K562 (cell line): Measurements from ENCODE around the gene UBA1. TPM values are rescaled to one million over a fixed set of nuclear protein-coding genes. Genes with fewer than 3 reads are reported as not detected.

Experiments used
- CC2D1A ChIP-seq: fragments of 450-650 bp; IDR thresholded peaks from 2 replicates; pipeline ENCODE4 v1.6.1; 2017; ENCODE audit warnings: mild to moderate bottlenecking
- CEBPG ChIP-seq, 3 experiments: fragments of 200-800 bp in 1 of 3; sonication (Bioruptor generic) in 1 of 3; sonication (generic) in 1 of 3; formaldehyde crosslinking in 1 of 3; IDR thresholded peaks in 2 of 3; conservative IDR thresholded peaks in 1 of 3; 2 replicates each; pipeline versions ENCODE4 v1.6.1 to v1.8.0; 2016 to 2022; ENCODE audit warnings: missing compliant biosample characterization in 2 of 3, missing genetic modification characterization in 2 of 3, mild to moderate bottlenecking in 1 of 3, missing genetic modification reagents in 1 of 3
- CSDE1 ChIP-seq, 2 experiments: fragments of 450-650 bp; IDR thresholded peaks; 2 replicates each; pipeline ENCODE4 v1.6.1; 2016; ENCODE audit warnings: mild to moderate bottlenecking in 1 of 2
- CTCFL ChIP-seq: IDR thresholded peaks from 2 replicates; pipeline ENCODE4 v1.6.1; 2011; ENCODE audit warnings: borderline replicate concordance, low read depth, mild to moderate bottlenecking, moderate library complexity, low read length; ENCODE audit not compliant: insufficient read depth, poor library complexity, severe bottlenecking
- GTF2E2 ChIP-seq: fragments of 200-800 bp; sonication (Bioruptor generic); IDR thresholded peaks from 2 replicates; pipeline ENCODE4 v1.6.1; 2016; ENCODE audit warnings: missing genetic modification characterization, missing compliant biosample characterization
- HES1 ChIP-seq: fragments of 450-650 bp; IDR thresholded peaks from 2 replicates; pipeline ENCODE4 v1.6.1; 2016; ENCODE audit warnings: low read depth, mild to moderate bottlenecking, moderate library complexity
- MAFK ChIP-seq: IDR thresholded peaks from 2 replicates; pipeline ENCODE4 v1.6.1; 2011; ENCODE audit warnings: low read length, improper control_type of control experiment
- MAZ ChIP-seq, 2 experiments: fragments of 450-650 bp in 1 of 2; sonication (generic) in 1 of 2; formaldehyde crosslinking; IDR thresholded peaks in 1 of 2; conservative IDR thresholded peaks in 1 of 2; 2 replicates each; pipeline versions ENCODE4 v1.4.0 to v1.5.0; 2020; ENCODE audit warnings: mild to moderate bottlenecking in 1 of 2, missing genetic modification reagents in 1 of 2
- MECOM ChIP-seq: fragments of 250-450 bp; sonication (Bioruptor Pico); IDR thresholded peaks from 2 replicates; pipeline ENCODE4 v1.8.0; 2022; ENCODE audit warnings: inconsistent platforms
- MEIS2 ChIP-seq: fragments of 450-650 bp; IDR thresholded peaks from 2 replicates; pipeline ENCODE4 v1.6.1; 2014; ENCODE audit warnings: mild to moderate bottlenecking; ENCODE audit not compliant: partially characterized antibody
- MYBL2 ChIP-seq, 2 experiments: fragments of 450-650 bp in 1 of 2; sonication (generic) in 1 of 2; formaldehyde crosslinking in 1 of 2; IDR thresholded peaks; 2 replicates each; pipeline versions ENCODE4 v1.6.1 to v1.8.1; 2017 to 2022; ENCODE audit warnings: borderline replicate concordance in 1 of 2, inconsistent platforms in 1 of 2, low read depth in 1 of 2, mild to moderate bottlenecking in 1 of 2, missing genetic modification reagents in 1 of 2, moderate library complexity in 1 of 2
- NONO ChIP-seq, 2 experiments: fragments of 200-400 bp in 1 of 2; fragments of 450-650 bp in 1 of 2; formaldehyde crosslinking in 1 of 2; IDR thresholded peaks; 2 replicates each; pipeline ENCODE4 v1.6.1; 2017; ENCODE audit warnings: low read depth in 2 of 2, mild to moderate bottlenecking in 2 of 2, moderate library complexity in 2 of 2, low read length in 1 of 2
- NR4A1 ChIP-seq, 2 experiments: fragments of 250-450 bp in 1 of 2; fragments of 450-650 bp in 1 of 2; sonication (Bioruptor Pico) in 1 of 2; IDR thresholded peaks; 2 replicates each; pipeline versions ENCODE4 v1.4.0 to v1.6.1; 2016 to 2020; ENCODE audit warnings: mild to moderate bottlenecking in 2 of 2, missing compliant biosample characterization in 1 of 2, missing genetic modification characterization in 1 of 2, moderate library complexity in 1 of 2
- PHF21A ChIP-seq: fragments of 450-650 bp; IDR thresholded peaks from 2 replicates; pipeline ENCODE4 v1.6.1; 2017; ENCODE audit warnings: low read depth, borderline replicate concordance
- POLR2B ChIP-seq: fragments of 450-650 bp; IDR thresholded peaks from 2 replicates; pipeline ENCODE4 v1.6.1; 2018; ENCODE audit warnings: low read depth; ENCODE audit not compliant: partially characterized antibody
- TAF7 ChIP-seq: fragments of 450-650 bp; IDR thresholded peaks from 2 replicates; pipeline ENCODE4 v1.6.1; 2016; ENCODE audit warnings: missing genetic modification characterization, missing compliant biosample characterization
- TRIM28 ChIP-seq: fragments of 450-650 bp; IDR thresholded peaks from 2 replicates; pipeline ENCODE4 v1.6.1; 2017
- ZBTB34 ChIP-seq: fragments of 250-450 bp; sonication (Bioruptor Pico); IDR thresholded peaks from 2 replicates; pipeline ENCODE4 v1.8.0; 2021; ENCODE audit warnings: mild to moderate bottlenecking, moderate library complexity
- ZNF511 ChIP-seq: sonication (generic); formaldehyde crosslinking; IDR thresholded peaks from 2 replicates; pipeline ENCODE4 v1.8.0; 2022; ENCODE audit warnings: mild to moderate bottlenecking, missing genetic modification reagents
- polyA plus RNA-seq, 8 experiments: library from polyadenylated mRNA; depleted of rRNA in 4 of 8; stranded (reverse) in 5 of 8; unstranded in 3 of 8; fragments of >200 nt; fragmentation: Nextera tagmentation in 2 of 8; fragmentation: Illumina TruSeq in 1 of 8; extraction: Ambion mirVana in 2 of 8; extraction: Trizol in 1 of 8; gene quantifications; 2 replicates each; pipeline versions ENCODE4 v1.2.1 to v1.2.3, GENCODE V29; 2011 to 2014; ENCODE audit warnings: inconsistent platforms in 1 of 8, missing spikeins in 1 of 8
- total RNA-seq, 7 experiments: library from RNA; depleted of rRNA in 6 of 7; stranded (reverse); fragments of >200 nt in 6 of 7; fragmentation: Illumina TruSeq in 2 of 7; extraction: Trizol in 2 of 7; gene quantifications; 2 replicates each; pipeline versions ENCODE4 v1.2.1 to v1.2.3, GENCODE V29; 2011 to 2021; ENCODE audit warnings: low replicate concordance in 1 of 7

The UBA1 gene
- total and polyA plus RNA-seq, 9 of the 15 experiments (the other 6 are each of a cell fraction or from before 2014, with no cell fraction given) = 32.0 to 174 (median 93.6) TPM

DNA sequence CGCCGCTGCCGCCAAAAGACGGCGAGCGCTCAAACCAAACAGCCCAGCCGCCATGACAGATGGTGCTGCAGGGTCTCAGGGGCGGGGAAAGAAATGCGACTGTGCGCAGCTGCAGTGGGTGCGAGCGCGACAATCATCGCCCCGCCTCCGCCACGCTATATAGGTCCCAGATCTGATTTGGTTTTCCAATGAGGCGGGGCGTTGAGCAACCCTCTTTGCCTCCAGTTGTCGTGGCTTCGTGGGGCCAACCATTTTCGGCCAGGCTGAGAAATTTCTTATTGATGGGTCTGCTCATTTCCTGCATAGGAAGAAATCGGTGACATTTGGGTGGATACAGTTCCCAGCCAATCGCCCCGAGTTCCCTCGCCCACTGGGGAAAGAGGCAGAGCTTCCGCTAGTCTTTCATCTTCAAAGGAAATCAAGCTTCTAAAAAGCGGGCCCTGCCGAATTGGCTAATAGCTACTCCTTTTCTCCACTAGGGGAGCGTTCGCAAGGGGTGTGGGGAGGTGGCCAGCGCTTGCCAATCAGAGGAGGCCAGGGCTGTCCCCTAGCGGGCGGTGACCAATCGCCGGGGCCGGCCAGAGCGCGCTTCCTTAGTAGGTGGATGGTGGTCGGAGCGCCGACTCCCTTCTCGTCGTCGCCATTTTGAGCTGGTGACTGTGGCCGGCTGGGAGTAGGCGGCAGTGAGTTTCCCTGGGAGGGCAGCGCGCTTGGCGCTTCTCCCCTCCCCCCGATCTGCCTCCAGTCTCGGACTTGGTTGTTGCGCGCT is 48.8 kb upstream of the UBA1 start, which contains the start of the genes NDUFB11 and RBM10 (continued):
- TF ChIP-seq CTCFL (peak; percentile 91), MECOM (no peak), MAZ (CRISPR knock-in tag; conservative IDR thresholded peaks at IDR 0.05 in 1 of 2, IDR thresholded peaks at IDR 0.05 in 1 of 2) (peak in 1 of 2 experiments; percentile 44; a peak in 2 of 4 replicates), MEIS2 (peak; percentile 62), NR4A1 (CRISPR knock-in tag; IDR thresholded peaks at IDR 0.05) (no peak), NR4A1 (tag; IDR thresholded peaks at IDR 0.05) (no peak), TAF7 (tag) (peak; percentile 58; the same call in 1 of the 2 replicates), HES1 (no peak), CEBPG (CRISPR knock-in tag; IDR thresholded peaks at IDR 0.05) (peak; percentile 85), CEBPG (tag; conservative IDR thresholded peaks at IDR 0.05 in 1 of 2, IDR thresholded peaks at IDR 0.05 in 1 of 2) (peak; percentile 83 to 93), MYBL2 (IDR thresholded peaks at IDR 0.05; ENCODE audit: low read depth) (no peak), MYBL2 (CRISPR knock-in tag; IDR thresholded peaks at IDR 0.05; ENCODE audit: borderline replicate concordance) (no peak), MAFK (no peak), PHF21A (0 out of 2 replicates have a peak, but pooled peaks have one; percentile 5), POLR2B (peak; percentile 79), NONO (IDR thresholded peaks at IDR 0.05; ENCODE audit: low read depth in 2 of 2, low read length in 1 of 2) (peak in 1 of 2 experiments; percentile 66; a peak in 2 of 4 replicates), ZBTB34 (no peak), GTF2E2 (tag) (peak; percentile 45; the same call in 1 of the 2 replicates), CC2D1A (peak; percentile 24; the same call in 1 of the 2 replicates), CSDE1 (IDR thresholded peaks at IDR 0.05) (no peak), ZNF511 (CRISPR knock-in tag) (0 out of 2 replicates have a peak, but pooled peaks have one; percentile 15), TRIM28 (0 out of 2 replicates have a peak, but pooled peaks have one; percentile 10)
